HL-60 (cell line): ENCODE data around the gene CNTRL.

Experiments used
- DNase-seq, 2 experiments: peaks; one replicate each; pipeline ENCODE4 v3.0.0-alpha.2; 2010 to 2020; ENCODE audit warnings: low read depth in 1 of 2, low spot score in 1 of 2
- H3K27ac ChIP-seq: fragments of 250-450 bp; sonication (Bioruptor Pico); replicated peaks from 2 replicates; pipeline ENCODE4 v1.5.1; 2020; ENCODE audit warnings: mild to moderate bottlenecking, moderate library complexity
- H3K27me3 ChIP-seq: fragments of 250-450 bp; sonication (Bioruptor Pico); 2 replicates; pipeline ENCODE4 v1.5.1; 2021; ENCODE audit warnings: mild to moderate bottlenecking, moderate library complexity; ENCODE audit not compliant: insufficient read depth, poor library complexity, severe bottlenecking
- H3K4me3 ChIP-seq: replicated peaks from 2 replicates; pipeline ENCODE4 v1.5.1; 2011; ENCODE audit warnings: mild to moderate bottlenecking, control low read depth, low read length; ENCODE audit not compliant: insufficient read depth
- GABPA ChIP-seq: IDR thresholded peaks from 2 replicates; pipeline ENCODE4 v1.6.1; 2012; ENCODE audit warnings: low read depth
- POLR2AphosphoS5 ChIP-seq: IDR thresholded peaks from 2 replicates; pipeline ENCODE4 v1.6.1; 2012; ENCODE audit warnings: low read depth
- SPI1 ChIP-seq: IDR thresholded peaks from 2 replicates; pipeline ENCODE4 v1.6.1; 2012; ENCODE audit warnings: low read depth, mild to moderate bottlenecking, borderline replicate concordance
- TF ChIP-seq, protein P1 (sequence below): IDR thresholded peaks from 2 replicates; pipeline ENCODE4 v1.6.1; 2012; ENCODE audit warnings: low read depth; ENCODE audit not compliant: insufficient replicate concordance
- TF ChIP-seq, protein P2 (sequence below): IDR thresholded peaks from one replicate; pipeline ENCODE4 v1.5.1; 2011; ENCODE audit warnings: low read length, control low read depth, inconsistent platforms; ENCODE audit not compliant: insufficient read depth

Gene CNTRL

DNA sequence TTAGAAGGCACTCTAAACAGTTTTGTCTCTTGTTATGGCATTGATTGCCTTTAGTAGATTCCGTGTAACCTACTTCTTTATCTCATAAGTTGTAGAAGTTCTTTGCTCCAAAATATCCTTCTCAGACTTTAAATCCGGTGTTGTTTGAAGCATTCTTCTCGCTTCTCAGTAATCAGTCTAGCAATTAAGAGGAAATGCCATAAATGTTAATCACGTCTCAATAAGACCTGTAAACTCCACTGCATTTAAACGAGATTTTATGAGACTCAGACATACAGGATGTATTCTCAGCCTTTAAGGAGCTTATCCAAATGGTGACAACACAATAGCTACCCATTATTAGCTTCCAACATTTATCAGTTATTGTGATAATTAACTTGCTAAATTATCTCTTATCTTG lies 16.9 kb upstream of the CNTRL start:
- Histone ChIP-seq H3K27me3 (no peaks in the 10 kb centered on the region), H3K27ac (no peak overlapping the region), H3K4me3 (no peak overlapping the region)
- no peak for DNase-seq
- TF ChIP-seq, protein P1, sequence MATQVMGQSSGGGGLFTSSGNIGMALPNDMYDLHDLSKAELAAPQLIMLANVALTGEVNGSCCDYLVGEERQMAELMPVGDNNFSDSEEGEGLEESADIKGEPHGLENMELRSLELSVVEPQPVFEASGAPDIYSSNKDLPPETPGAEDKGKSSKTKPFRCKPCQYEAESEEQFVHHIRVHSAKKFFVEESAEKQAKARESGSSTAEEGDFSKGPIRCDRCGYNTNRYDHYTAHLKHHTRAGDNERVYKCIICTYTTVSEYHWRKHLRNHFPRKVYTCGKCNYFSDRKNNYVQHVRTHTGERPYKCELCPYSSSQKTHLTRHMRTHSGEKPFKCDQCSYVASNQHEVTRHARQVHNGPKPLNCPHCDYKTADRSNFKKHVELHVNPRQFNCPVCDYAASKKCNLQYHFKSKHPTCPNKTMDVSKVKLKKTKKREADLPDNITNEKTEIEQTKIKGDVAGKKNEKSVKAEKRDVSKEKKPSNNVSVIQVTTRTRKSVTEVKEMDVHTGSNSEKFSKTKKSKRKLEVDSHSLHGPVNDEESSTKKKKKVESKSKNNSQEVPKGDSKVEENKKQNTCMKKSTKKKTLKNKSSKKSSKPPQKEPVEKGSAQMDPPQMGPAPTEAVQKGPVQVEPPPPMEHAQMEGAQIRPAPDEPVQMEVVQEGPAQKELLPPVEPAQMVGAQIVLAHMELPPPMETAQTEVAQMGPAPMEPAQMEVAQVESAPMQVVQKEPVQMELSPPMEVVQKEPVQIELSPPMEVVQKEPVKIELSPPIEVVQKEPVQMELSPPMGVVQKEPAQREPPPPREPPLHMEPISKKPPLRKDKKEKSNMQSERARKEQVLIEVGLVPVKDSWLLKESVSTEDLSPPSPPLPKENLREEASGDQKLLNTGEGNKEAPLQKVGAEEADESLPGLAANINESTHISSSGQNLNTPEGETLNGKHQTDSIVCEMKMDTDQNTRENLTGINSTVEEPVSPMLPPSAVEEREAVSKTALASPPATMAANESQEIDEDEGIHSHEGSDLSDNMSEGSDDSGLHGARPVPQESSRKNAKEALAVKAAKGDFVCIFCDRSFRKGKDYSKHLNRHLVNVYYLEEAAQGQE, result no peak
- TF ChIP-seq GABPA, result no peak
- TF ChIP-seq, protein P2, sequence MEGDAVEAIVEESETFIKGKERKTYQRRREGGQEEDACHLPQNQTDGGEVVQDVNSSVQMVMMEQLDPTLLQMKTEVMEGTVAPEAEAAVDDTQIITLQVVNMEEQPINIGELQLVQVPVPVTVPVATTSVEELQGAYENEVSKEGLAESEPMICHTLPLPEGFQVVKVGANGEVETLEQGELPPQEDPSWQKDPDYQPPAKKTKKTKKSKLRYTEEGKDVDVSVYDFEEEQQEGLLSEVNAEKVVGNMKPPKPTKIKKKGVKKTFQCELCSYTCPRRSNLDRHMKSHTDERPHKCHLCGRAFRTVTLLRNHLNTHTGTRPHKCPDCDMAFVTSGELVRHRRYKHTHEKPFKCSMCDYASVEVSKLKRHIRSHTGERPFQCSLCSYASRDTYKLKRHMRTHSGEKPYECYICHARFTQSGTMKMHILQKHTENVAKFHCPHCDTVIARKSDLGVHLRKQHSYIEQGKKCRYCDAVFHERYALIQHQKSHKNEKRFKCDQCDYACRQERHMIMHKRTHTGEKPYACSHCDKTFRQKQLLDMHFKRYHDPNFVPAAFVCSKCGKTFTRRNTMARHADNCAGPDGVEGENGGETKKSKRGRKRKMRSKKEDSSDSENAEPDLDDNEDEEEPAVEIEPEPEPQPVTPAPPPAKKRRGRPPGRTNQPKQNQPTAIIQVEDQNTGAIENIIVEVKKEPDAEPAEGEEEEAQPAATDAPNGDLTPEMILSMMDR, result no peak
- no peak for TF ChIP-seq POLR2AphosphoS5
- no peak for TF ChIP-seq SPI1

DNA sequence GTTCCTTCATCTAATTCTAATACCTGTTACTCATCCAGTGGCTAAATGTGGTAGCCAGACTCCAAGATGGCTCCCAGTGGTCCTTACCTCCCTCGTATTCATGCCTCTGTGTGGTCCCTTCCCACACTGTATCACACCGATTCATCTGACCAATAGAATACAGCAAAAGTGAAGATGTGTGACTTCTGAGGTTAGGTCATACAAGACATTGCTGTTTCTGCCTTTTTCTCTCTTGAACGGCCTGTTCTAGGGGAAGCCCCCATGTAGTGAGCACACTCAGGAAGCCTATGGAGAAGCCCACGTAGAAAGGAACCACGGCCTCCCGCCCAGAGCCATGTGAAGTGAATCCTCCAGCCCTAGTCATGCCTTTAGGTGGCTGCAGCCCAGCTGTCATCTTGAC lies 15.2 kb upstream of the CNTRL start:
- H3K27me3 ChIP-seq, result no peaks in the 10 kb centered on the region
- H3K4me3 ChIP-seq, result no peak overlapping the region
- no peak overlapping the region for H3K27ac ChIP-seq
- no peak for DNase-seq
- TF ChIP-seq, protein P1, result no peak
- TF ChIP-seq, protein P2, result no peak
- TF ChIP-seq GABPA (no peak), POLR2AphosphoS5 (no peak), SPI1 (no peak)

DNA sequence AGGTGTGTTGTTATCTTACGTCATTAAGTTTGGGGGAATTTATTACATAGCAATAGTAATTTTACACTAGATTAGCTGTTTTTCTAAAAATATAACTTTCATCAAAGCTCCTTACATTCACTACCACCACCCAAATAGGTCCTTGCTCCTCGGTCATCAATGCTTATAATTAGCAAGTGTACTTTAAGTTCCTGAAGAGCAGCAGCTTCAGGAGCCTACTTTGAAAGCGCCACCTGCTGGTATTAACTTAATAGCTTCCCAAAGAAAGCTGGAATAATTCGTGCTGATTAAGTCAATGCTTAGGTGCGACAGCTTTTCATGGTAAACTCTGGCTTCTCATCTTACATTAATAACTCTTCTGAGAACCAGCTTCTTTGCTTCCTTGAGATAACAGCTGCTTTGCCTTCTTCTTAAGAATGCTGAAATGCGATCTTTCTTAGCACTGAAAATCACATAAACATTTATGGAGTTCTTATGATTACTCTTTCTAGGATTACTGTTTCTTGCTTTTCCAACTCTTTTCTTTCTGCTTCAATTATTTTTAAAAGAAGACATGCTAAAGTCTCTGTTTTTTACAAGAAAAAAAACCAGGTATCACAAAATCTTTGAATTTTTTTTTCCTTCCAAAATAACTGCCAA lies 14.6 kb upstream of the CNTRL start:
- no peak overlapping the region for H3K4me3 ChIP-seq
- peak in 1 of 2 experiments; percentile 55 for DNase-seq

More for the DNA sequence above, 14.6 kb upstream of the CNTRL start:
- Histone ChIP-seq H3K27ac (no peak overlapping the region), H3K27me3 (no peaks in the 10 kb centered on the region)
- TF ChIP-seq GABPA, result no peak
- no peak for TF ChIP-seq POLR2AphosphoS5
- TF ChIP-seq, protein P2, result peak; percentile 66
- TF ChIP-seq, protein P1, result no peak
- TF ChIP-seq SPI1, result no peak
